ES-I3 (cell line): Measurements from ENCODE around the gene SLC52A3.
A peak's percentile ranks its signal among the peaks of the same experiment; 100 is the strongest.

Experiments used
- H3K36me3 ChIP-seq: 2 replicates; pipeline ENCODE4 v1.6.1; 2013; ENCODE audit warnings: mild to moderate bottlenecking, low read length, control low read depth, moderate library complexity; ENCODE audit not compliant: insufficient read depth
- H3K4me1 ChIP-seq: 2 replicates; pipeline ENCODE4 v1.6.1; 2013; ENCODE audit warnings: mild to moderate bottlenecking, control low read depth, low read length; ENCODE audit not compliant: insufficient read depth
- H3K9ac ChIP-seq: 2 replicates; pipeline ENCODE4 v1.6.1; 2013; ENCODE audit warnings: low read depth, mild to moderate bottlenecking, low read length, moderate library complexity
- H3K9me3 ChIP-seq: 2 replicates; pipeline ENCODE4 v1.6.1; 2013; ENCODE audit warnings: mild to moderate bottlenecking, low read length, moderate library complexity; ENCODE audit not compliant: control insufficient read depth, insufficient read depth

SLC52A3 gene

DNA sequence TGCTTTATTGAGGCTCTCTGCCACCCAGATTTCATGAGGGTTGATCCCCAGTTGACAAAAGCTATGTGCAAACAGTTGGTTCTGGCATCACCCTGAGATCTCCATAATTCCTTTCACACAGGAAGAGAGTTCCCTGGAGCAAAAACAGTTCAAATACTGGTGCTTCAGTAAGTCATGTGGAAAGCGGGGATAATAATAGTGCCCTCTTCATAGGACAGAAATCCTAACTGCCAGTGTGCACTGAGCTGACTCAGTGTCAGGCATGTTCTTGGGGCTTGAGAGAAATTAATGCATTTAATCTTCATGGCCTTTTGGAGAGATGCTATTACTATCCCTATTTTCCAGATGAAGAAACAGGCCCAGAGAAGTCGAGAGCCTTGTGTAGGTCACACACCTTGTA is 7.9 kb upstream of the SLC52A3 start:
- Histone ChIP-seq H3K9ac (peak overlapping the region; percentile 38; the same call in 1 of the 2 replicates), H3K9me3 (no peaks in the 10 kb centered on the region), H3K4me1 (peaks cover 10% of the 10 kb centered on the region), H3K36me3 (no peaks in the 10 kb centered on the region)

DNA sequence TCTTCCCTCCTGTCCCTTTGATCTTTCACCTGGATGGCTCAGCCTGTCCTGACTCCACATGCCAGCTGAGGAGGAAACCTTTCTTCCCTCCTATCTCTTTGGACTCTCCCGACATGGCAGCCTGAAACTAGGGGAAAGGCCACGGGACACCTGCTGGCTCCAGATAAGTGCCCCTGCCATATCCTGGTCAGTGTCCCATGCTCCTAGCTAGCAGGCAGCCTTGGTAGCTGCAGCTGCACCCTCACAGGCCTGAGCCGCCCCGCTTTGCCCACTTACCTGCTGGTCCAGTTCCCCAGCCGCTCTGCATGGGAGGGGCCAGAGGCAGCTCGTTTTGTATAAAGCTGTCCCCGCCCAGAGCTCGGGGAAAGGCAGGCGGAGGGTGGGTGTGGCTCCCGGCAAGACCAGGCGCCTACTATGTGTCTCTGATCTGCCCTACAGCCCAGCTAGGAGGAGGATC is 7.4 kb upstream of the SLC52A3 start:
- Histone ChIP-seq H3K9ac (peak overlapping the region; percentile 38; the same call in 1 of the 2 replicates), H3K9me3 (no peaks in the 10 kb centered on the region; the same call in 1 of the 2 replicates), H3K4me1 (peaks cover 10% of the 10 kb centered on the region), H3K36me3 (no peaks in the 10 kb centered on the region)

DNA sequence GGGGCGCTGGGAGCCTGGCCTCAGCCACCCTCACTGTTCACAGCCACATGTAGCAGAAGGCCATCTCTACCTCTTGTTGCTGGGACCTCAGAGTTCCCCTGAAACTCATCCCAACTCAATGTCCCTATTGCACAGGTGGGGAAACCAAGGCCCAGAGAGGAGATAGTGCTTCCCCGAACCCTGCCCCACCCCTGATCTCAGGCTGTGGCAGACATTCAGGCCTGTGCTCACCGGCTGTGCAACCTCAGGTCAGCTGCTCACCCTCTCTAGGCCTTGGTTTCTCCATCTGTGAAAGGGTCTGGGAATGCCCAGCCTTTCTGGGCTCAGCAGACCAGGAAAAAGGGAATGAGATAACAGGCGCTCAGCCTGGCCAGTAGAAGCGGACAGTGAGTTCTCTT is 6.4 kb upstream of the SLC52A3 start:
- H3K4me1 ChIP-seq = peaks cover 10% of the 10 kb centered on the region
- H3K9me3 ChIP-seq = no peaks in the 10 kb centered on the region; the same call in 1 of the 2 replicates
- H3K36me3 ChIP-seq = no peaks in the 10 kb centered on the region
- no peak overlapping the region for H3K9ac ChIP-seq

DNA sequence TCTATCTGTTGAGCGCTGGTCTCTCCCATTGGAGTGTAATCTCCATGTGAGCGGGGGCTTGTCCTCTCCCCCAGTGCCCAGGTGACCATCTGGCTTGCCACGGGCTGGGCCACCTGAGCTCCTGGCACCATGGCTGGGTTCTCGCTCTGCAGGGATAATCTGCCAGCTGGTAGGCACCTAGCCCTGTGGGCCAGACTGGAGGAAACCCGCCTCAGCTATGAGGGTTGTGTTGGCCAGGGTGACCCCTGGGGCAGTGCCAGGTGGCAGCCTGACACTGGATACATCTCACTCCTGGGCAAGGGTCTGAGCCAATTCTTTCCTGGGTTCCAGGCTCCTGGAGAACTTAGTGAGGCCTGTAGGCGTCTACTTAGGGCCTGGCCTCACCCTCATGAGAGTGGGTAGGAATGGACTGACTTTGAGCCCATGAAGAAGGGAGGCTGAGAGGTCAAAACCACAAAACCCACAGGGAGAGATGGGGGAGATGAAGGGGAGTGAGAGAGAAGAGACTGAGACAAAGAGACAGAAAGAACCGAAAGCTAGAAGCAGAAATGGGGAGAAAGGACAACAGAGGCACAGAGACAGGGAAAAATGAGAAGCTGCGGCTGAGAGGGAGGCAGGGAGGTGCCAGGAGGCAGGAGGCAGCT is 5.8 kb upstream of the SLC52A3 start:
- Histone ChIP-seq H3K9me3 (no peaks in the 10 kb centered on the region; the same call in 1 of the 2 replicates), H3K4me1 (peaks cover 10% of the 10 kb centered on the region), H3K36me3 (no peaks in the 10 kb centered on the region), H3K9ac (no peak overlapping the region)

DNA sequence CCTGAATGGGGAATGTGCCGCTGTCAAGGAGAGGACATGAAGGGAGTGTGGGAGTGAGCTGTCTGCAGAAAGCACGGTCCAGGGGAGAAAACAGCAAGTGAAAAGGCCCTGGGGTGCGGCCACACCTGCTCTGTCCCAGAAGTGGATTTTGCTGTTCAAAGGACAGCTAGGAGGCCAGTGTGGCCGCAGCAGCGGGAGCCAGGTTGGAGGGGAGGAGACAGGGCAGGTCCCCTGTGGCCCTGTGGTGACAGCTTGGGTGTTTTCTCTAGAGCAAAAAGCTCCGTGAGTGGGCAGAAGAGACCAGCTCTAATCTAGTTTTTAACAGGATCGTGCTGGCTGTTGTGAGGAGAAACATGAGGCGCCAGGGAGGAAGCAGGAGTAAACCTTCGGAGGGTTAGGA is 4.5 kb upstream of the SLC52A3 start:
- no peaks in the 10 kb centered on the region for H3K36me3 ChIP-seq

DNA sequence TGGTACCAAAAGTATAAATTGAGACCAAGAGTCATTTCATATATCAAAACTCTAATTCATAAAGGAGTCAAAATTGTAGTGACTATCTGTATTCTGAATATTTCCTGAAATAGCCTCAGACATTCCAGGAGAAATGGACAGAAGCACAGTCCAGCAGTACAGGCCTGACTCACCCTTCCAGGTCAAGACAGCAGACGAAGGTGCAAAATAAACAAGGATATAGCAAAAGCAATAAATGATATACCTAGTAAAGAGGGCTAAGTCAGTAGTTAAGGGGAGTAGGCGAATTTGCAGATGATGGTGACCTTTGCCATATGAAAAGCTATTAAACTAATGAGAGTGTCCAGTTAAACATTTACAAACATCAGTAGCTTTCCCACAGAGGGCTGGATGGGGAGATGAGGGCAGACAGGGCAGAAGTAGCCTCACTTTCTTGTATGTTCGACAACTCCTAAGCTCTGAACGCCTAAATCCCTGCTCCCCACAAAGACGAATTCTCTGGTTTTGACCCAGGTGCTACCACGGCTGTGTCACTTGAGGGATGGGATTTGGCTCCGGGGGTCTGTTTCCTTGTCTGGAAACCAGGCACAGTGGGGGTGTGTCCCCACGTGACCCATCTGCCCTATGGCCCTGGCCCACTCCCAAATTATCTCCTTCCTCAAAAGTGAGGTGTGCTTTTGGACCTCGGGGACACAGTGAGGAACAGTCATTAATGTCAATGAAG is 3.6 kb upstream of the SLC52A3 start:
- H3K36me3 ChIP-seq = no peaks in the 10 kb centered on the region
- no peak overlapping the region for H3K9ac ChIP-seq
- no peaks in the 10 kb centered on the region; the same call in 1 of the 2 replicates for H3K9me3 ChIP-seq
- H3K4me1 ChIP-seq = peaks cover 10% of the 10 kb centered on the region

More for the DNA sequence above, 4.5 kb upstream of the SLC52A3 start:
- no peak overlapping the region for H3K9ac ChIP-seq
- no peaks in the 10 kb centered on the region; the same call in 1 of the 2 replicates for H3K9me3 ChIP-seq
- H3K4me1 ChIP-seq = peaks cover 10% of the 10 kb centered on the region

DNA sequence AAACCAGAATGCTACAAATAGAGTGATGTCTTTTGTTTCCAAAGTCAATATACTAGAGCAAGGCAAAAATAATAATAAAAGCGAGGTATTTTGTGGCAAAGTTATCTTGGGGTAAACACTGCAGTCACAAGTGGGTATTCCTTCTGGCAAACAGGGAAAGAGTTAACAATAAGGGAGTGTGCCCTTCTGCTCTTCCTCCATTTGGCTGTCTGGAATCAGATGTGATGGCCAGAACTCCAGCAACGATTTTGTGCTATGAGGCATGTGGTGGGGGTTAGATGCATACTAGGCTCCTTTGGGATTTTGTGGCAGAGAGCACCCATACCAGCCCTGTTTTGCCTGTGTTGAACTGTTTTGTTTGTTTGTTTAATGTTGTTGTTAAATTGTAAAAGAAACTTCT is 2.4 kb upstream of the SLC52A3 start:
- H3K9ac ChIP-seq = no peak overlapping the region
- no peaks in the 10 kb centered on the region; the same call in 1 of the 2 replicates for H3K9me3 ChIP-seq
- H3K4me1 ChIP-seq = peaks cover 4% of the 10 kb centered on the region
- H3K36me3 ChIP-seq = no peaks in the 10 kb centered on the region

DNA sequence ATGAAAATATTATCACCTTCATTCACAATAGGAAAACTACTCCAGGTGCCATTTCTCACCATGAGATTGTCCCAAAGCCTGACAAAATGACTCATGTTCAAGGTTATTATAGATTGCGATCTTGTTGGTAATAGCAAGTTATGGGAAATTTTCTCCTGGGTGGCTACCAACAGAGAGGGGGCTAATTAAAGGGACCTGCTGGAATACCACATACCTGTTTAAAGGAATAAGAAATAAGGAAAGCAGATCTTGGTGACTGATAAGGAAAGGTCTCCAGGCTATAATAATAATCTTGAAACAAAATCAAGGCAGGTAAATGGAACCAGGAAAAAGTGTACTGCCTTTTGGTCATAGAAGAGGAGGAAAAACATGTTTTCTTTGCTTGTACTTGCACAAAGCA is 1.4 kb downstream of the SLC52A3 start:
- Histone ChIP-seq H3K9ac (no peak overlapping the region), H3K4me1 (no peaks in the 10 kb centered on the region), H3K36me3 (no peaks in the 10 kb centered on the region), H3K9me3 (no peaks in the 10 kb centered on the region; the same call in 1 of the 2 replicates)

DNA sequence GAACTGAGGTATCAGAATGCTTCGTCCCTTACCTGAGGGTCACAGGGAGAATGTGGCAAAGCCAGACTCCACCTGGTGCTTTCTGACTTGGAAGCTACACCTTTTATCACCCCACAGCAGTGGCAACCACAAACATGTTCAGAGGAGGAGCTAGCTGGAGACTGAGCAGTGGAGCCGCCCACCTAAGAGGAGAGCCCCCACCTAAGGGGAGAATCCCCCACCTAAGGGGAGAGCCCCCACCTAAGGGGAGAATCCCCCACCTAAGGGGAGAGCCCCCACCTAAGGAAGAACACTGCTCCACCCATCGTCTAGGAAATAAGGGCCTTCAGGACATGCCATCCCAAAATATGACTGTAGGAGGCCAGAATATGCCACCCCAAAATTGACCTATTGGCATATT is 4.0 kb downstream of the SLC52A3 start:
- H3K9ac ChIP-seq = no peak overlapping the region
- no peaks in the 10 kb centered on the region for H3K9me3 ChIP-seq
- no peaks in the 10 kb centered on the region for H3K36me3 ChIP-seq
- no peaks in the 10 kb centered on the region for H3K4me1 ChIP-seq

DNA sequence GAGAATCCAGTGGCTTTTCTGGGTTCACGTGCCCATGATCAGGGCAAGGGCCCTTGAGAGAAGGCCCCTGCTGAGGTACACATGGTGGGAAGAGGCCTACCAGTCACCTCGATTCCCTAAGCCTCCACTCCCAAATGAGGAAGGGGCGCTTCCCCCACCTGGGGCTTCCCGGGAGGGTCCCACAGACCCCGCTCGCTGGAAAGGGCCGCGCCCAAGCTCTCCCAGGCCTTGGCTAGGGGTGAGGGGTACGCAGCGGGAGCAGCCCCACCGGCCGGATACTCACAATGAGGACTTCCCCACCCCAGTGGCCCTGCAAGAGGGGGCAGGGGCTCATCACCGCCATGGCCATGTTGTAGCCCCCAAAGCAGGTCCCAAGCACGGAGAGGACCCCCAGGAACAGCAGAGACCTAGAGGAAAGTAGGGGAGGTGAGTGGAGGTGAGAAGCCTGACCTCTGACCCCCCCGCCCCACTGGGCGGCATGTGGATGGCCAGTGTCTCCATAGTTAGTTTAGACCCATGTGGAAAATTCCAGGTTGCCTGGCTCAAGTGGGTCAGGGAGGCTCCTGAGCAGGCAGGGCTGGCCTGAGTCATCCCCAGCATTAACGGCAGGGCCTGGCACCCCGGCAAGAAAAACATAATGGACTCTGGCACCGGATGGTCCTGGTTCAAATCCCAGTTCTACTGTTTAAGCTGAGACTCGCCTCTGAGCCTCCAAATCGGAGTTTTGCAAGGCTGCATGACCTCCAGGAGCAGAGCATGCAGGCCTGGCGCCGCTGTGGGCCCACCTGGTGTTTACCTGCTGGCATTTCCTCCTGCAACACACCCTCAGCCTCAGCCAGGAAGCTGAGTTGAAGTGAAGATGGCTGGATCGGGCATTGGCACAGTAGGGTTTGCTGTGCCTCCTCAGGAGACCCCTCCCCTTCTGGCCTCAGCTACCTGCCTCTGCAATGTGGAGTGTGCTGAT is 6.6 kb downstream of the SLC52A3 start:
- no peaks in the 10 kb centered on the region for H3K4me1 ChIP-seq
- H3K9me3 ChIP-seq = no peaks in the 10 kb centered on the region
- peak overlapping the region; percentile 20; the same call in 1 of the 2 replicates for H3K9ac ChIP-seq
- H3K36me3 ChIP-seq = no peaks in the 10 kb centered on the region

DNA sequence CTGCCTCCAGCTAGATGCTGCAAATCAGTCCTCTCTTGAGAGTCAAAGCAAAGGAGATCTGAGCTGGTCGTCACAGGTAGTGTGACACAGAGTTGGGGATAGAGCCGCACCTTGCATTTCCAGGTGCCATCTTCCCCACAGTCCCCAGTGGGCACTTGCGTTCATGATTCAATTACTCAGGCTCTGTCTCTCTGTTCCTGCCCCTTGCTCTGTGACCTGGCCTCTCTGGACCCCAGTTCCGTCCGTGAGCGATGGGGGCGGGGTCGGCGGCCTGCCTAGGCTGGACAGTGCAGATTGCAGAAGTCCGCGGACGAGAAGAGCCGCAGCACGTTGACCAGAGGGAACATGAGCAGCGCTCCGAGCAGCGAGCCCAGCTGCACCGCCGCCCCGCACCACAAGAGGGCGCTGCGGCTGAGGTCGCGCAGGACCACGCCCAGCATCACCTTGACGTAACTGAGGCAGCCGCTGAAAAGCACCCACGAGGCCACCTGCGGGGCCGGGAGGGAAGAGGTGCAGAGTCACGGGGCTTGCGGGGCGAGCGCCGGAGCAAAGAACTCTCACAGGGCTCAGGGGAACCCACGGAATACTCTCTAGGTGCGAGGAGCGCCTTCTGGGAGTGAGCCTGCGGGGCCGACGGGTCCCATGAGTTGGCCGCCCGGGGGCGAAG is 7.4 kb downstream of the SLC52A3 start:
- Histone ChIP-seq H3K9ac (peak overlapping the region; percentile 20; the same call in 1 of the 2 replicates), H3K9me3 (no peaks in the 10 kb centered on the region), H3K4me1 (no peaks in the 10 kb centered on the region), H3K36me3 (no peaks in the 10 kb centered on the region)

DNA sequence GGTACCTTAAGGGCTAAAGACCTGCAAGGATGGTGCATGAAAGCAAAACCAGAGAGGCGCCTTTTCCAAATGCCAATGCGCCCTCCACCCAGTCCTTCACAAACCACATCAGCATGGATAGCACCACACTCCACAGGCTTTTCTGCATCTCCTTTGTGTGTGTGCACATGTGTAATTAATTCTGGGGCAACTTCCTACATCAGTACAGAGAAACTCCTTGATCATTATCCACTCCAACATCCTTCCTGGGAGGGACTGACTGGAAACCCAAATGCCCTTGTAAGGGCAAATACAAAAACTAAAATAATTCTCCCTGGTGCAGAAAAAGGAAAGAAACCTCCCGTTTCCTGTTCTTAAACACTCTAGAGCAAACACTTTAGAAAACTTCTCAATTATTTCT is 10.8 kb downstream of the SLC52A3 start:
- H3K9ac ChIP-seq = no peak overlapping the region
- no peaks in the 10 kb centered on the region for H3K36me3 ChIP-seq
- H3K9me3 ChIP-seq = no peaks in the 10 kb centered on the region
- no peaks in the 10 kb centered on the region for H3K4me1 ChIP-seq

DNA sequence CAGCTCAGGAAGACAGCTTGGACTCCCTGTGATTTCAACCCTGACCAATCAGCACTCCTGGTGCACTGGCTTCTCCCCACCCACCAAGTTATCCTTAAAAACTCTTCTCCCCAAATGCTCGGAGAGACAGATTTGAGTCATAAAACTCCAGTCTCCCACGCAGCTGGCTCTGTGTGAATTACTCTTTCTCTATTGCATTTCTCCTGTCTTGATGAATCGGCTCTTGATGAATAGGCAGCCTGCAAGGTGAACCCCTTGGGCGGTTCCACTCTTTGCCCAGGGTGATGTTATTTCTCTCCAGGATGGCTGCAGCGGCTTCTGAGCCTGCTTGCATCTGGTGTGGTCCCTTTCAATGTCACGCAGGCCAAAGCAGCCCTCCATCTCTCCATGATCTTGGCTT is 12.4 kb downstream of the SLC52A3 start:
- no peaks in the 10 kb centered on the region for H3K9me3 ChIP-seq
- H3K36me3 ChIP-seq = no peaks in the 10 kb centered on the region
- no peaks in the 10 kb centered on the region for H3K4me1 ChIP-seq
- no peak overlapping the region for H3K9ac ChIP-seq

DNA sequence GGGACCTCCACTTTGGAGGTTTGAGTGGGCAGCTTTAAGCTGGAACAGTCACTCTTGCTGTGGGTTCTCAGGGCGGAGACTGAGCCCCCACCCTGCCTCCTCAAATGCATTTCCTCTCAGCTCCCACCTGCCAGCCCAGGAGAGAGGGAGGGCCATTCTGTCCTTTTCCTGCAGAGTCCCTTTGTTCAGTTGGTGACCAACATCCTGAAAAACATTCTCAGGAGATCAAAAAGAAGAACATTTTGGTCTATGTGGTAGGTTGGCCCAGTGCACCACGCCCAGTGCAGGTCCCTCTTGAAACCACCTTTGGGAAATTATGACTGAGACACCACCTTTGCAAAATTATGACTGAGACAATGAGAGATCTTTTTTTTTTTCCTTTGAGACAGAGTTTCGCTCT is 13.4 kb downstream of the SLC52A3 start:
- no peaks in the 10 kb centered on the region for H3K9me3 ChIP-seq
- no peaks in the 10 kb centered on the region for H3K4me1 ChIP-seq
- no peaks in the 10 kb centered on the region for H3K36me3 ChIP-seq
- no peak overlapping the region for H3K9ac ChIP-seq
